ENCODE measurements around the gene PHYKPL. TPM values are rescaled to one million over a fixed set of nuclear protein-coding genes. Genes with fewer than 3 reads are reported as not detected.

Gene PHYKPL
- total RNA-seq, 2 experiments from 2014 or later = 106 to 112 TPM

- no peak for DNase-seq
- Mint-ChIP-seq H3K27me3 (peaks cover 27% of the 10 kb centered on the region), H3K4me1 (peaks cover 14% of the 10 kb centered on the region), H3K27ac (no peak overlapping the region), H3K9me3 (no peaks in the 10 kb centered on the region), H3K36me3 (ENCODE audit: low read depth) (no peaks in the 10 kb centered on the region), H3K4me3 (no peak overlapping the region)
- CTCF ChIA-PET = no interaction called here
- POLR2A ChIA-PET = interaction anchor here (1.0 to 3.0 kb wide), 2 partner anchors 9 to 10 kb away, joined by 3 to 10 read pairs; partner anchors contain the start of gene HNRNPAB
These were observed 38.6 kb downstream of the PHYKPL start for GRCh38 chr5:178194026-178194425.

GRCh38 chr5:178193251-178193809 is 39.3 kb downstream of the PHYKPL start:
- no peak overlapping the region for H3K27ac Mint-ChIP-seq
- ChIA-PET CTCF (no interaction called here), POLR2A (interaction anchor here (3.0 kb wide), 1 partner anchor 11 kb away, joined by 10 read pairs; the partner anchor contains the start of gene HNRNPAB)
- peaks cover 33% of the 10 kb centered on the region for H3K27me3 Mint-ChIP-seq
- H3K4me3 Mint-ChIP-seq = no peak overlapping the region
- peaks cover 14% of the 10 kb centered on the region for H3K4me1 Mint-ChIP-seq
- no peaks in the 10 kb centered on the region for H3K36me3 Mint-ChIP-seq (ENCODE audit: low read depth)
- H3K9me3 Mint-ChIP-seq = no peaks in the 10 kb centered on the region
- DNase-seq = no peak

GRCh38 chr5:178192787-178193186 is 39.8 kb downstream of the PHYKPL start:
- H3K4me3 Mint-ChIP-seq = no peak overlapping the region
- POLR2A ChIA-PET = no interaction called here
- peaks cover 14% of the 10 kb centered on the region for H3K4me1 Mint-ChIP-seq
- DNase-seq = no peak
- peaks cover 34% of the 10 kb centered on the region for H3K27me3 Mint-ChIP-seq
- H3K9me3 Mint-ChIP-seq = no peaks in the 10 kb centered on the region
- H3K27ac Mint-ChIP-seq = no peak overlapping the region
- no peaks in the 10 kb centered on the region for H3K36me3 Mint-ChIP-seq (ENCODE audit: low read depth)
- CTCF ChIA-PET = no interaction called here

- peaks cover 14% of the 10 kb centered on the region for H3K4me1 Mint-ChIP-seq
- CTCF ChIA-PET = no interaction called here
- DNase-seq = no peak
- H3K27ac Mint-ChIP-seq = no peak overlapping the region
- POLR2A ChIA-PET = no interaction called here
- no peaks in the 10 kb centered on the region for H3K36me3 Mint-ChIP-seq (ENCODE audit: low read depth)
- H3K9me3 Mint-ChIP-seq = no peaks in the 10 kb centered on the region
- H3K4me3 Mint-ChIP-seq = no peak overlapping the region
- H3K27me3 Mint-ChIP-seq = peaks cover 34% of the 10 kb centered on the region
These were observed 40.4 kb downstream of the PHYKPL start for GRCh38 chr5:178192244-178192643.

GRCh38 chr5:178191661-178192060 is 40.9 kb downstream of the PHYKPL start:
- CTCF ChIA-PET = interaction anchor here (0.6 kb wide), 1 partner anchor 34 kb away, joined by 5 read pairs; no protein-coding TSS in a partner anchor
- Mint-ChIP-seq H3K36me3 (ENCODE audit: low read depth) (no peaks in the 10 kb centered on the region), H3K27me3 (peaks cover 34% of the 10 kb centered on the region)

GRCh38 chr5:178189433-178189832 is 43.2 kb downstream of the PHYKPL start:
- ChIA-PET CTCF (interaction anchor here (1.2 kb wide), 1 partner anchor 9 kb away, joined by 4 read pairs; no protein-coding TSS in a partner anchor), POLR2A (no interaction called here)
- Mint-ChIP-seq H3K27ac (no peak overlapping the region), H3K9me3 (no peaks in the 10 kb centered on the region), H3K36me3 (ENCODE audit: low read depth) (no peaks in the 10 kb centered on the region), H3K4me1 (peaks cover 14% of the 10 kb centered on the region), H3K27me3 (peaks cover 28% of the 10 kb centered on the region), H3K4me3 (no peak overlapping the region)
- DNase-seq = no peak

More at GRCh38 chr5:178191661-178192060, 40.9 kb downstream of the PHYKPL start:
- no peaks in the 10 kb centered on the region for H3K9me3 Mint-ChIP-seq
- peaks cover 14% of the 10 kb centered on the region for H3K4me1 Mint-ChIP-seq
- H3K27ac Mint-ChIP-seq = no peak overlapping the region
- H3K4me3 Mint-ChIP-seq = no peak overlapping the region
- POLR2A ChIA-PET = no interaction called here
- no peak for DNase-seq

GRCh38 chr5:178187014-178187413 is 45.6 kb downstream of the PHYKPL start, which contains the start of gene GMCL2:
GMCL2 (minus strand) TSS chr5:178187371; CDS start chr5:178187299, 72 bp downstream.
- ChIA-PET CTCF (no interaction called here), POLR2A (interaction anchor here (1.2 kb wide), 1 partner anchor 17 kb away, joined by 6 read pairs; the partner anchor contains the start of gene HNRNPAB)
- no peak for DNase-seq
- no peak within 1 kb of the TSS for H3K4me3 Mint-ChIP-seq
- H3K9me3 Mint-ChIP-seq = no peaks in the 10 kb centered on the region
- no peaks in the 10 kb centered on the region for H3K36me3 Mint-ChIP-seq (ENCODE audit: low read depth)
- H3K27me3 Mint-ChIP-seq = peaks cover 11% of the 10 kb centered on the region
- no peak within 1 kb of the TSS for H3K27ac Mint-ChIP-seq
- H3K4me1 Mint-ChIP-seq = peaks cover 5% of the 10 kb centered on the region

GRCh38 chr5:178186427-178186826 is 46.2 kb downstream of the PHYKPL start:
- Mint-ChIP-seq H3K27me3 (peaks cover 9% of the 10 kb centered on the region), H3K27ac (no peak overlapping the region), H3K9me3 (no peaks in the 10 kb centered on the region), H3K36me3 (ENCODE audit: low read depth) (no peaks in the 10 kb centered on the region), H3K4me1 (peaks cover 7% of the 10 kb centered on the region), H3K4me3 (no peak overlapping the region)
- DNase-seq = no peak
- ChIA-PET POLR2A (interaction anchor here (1.2 kb wide), 1 partner anchor 18 kb away, joined by 6 read pairs; the partner anchor contains the start of gene HNRNPAB), CTCF (no interaction called here)

- no peaks in the 10 kb centered on the region for H3K36me3 Mint-ChIP-seq (ENCODE audit: low read depth)
- H3K9me3 Mint-ChIP-seq = no peaks in the 10 kb centered on the region
- H3K27ac Mint-ChIP-seq = no peak overlapping the region
- H3K4me1 Mint-ChIP-seq = peaks cover 7% of the 10 kb centered on the region
- POLR2A ChIA-PET = interaction anchor here (1.3 kb wide), 1 partner anchor 22 kb away, joined by 5 read pairs; the partner anchor contains the start of gene HNRNPAB
- CTCF ChIA-PET = no interaction called here
- H3K27me3 Mint-ChIP-seq = peaks cover 7% of the 10 kb centered on the region
- DNase-seq = no peak
- H3K4me3 Mint-ChIP-seq = no peak overlapping the region
These were observed 50.3 kb downstream of the PHYKPL start for GRCh38 chr5:178182158-178182876.

- no peaks in the 10 kb centered on the region for H3K36me3 Mint-ChIP-seq (ENCODE audit: low read depth)
- no peaks in the 10 kb centered on the region for H3K9me3 Mint-ChIP-seq
- peaks cover 7% of the 10 kb centered on the region for H3K4me1 Mint-ChIP-seq
- POLR2A ChIA-PET = no interaction called here
- peaks cover 7% of the 10 kb centered on the region for H3K27me3 Mint-ChIP-seq
- H3K4me3 Mint-ChIP-seq = no peak overlapping the region
- no peak for DNase-seq
- CTCF ChIA-PET = interaction anchor here (1.5 kb wide), 1 partner anchor 9 kb away, joined by 4 read pairs; no protein-coding TSS in a partner anchor
- H3K27ac Mint-ChIP-seq = no peak overlapping the region
These were observed 52.3 kb downstream of the PHYKPL start for GRCh38 chr5:178180141-178180863.

- no peak overlapping the region for H3K27ac Mint-ChIP-seq
These were observed 55.0 kb downstream of the PHYKPL start for GRCh38 chr5:178177569-178177968.

GRCh38 chr5:178176791-178177190 is 55.8 kb downstream of the PHYKPL start:
- DNase-seq = no peak
- no peaks in the 10 kb centered on the region for H3K9me3 Mint-ChIP-seq
- no peak overlapping the region for H3K27ac Mint-ChIP-seq
- ChIA-PET CTCF (no interaction called here), POLR2A (no interaction called here)
- H3K4me1 Mint-ChIP-seq = no peaks in the 10 kb centered on the region
- no peak overlapping the region for H3K4me3 Mint-ChIP-seq
- no peaks in the 10 kb centered on the region for H3K36me3 Mint-ChIP-seq (ENCODE audit: low read depth)
- peaks cover 7% of the 10 kb centered on the region for H3K27me3 Mint-ChIP-seq

More at GRCh38 chr5:178177569-178177968, 55.0 kb downstream of the PHYKPL start:
- DNase-seq = no peak
- ChIA-PET POLR2A (no interaction called here), CTCF (no interaction called here)
- H3K4me3 Mint-ChIP-seq = no peak overlapping the region
- peaks cover 7% of the 10 kb centered on the region for H3K27me3 Mint-ChIP-seq
- peaks cover 7% of the 10 kb centered on the region for H3K4me1 Mint-ChIP-seq
- H3K9me3 Mint-ChIP-seq = no peaks in the 10 kb centered on the region
- no peaks in the 10 kb centered on the region for H3K36me3 Mint-ChIP-seq (ENCODE audit: low read depth)

GRCh38 chr5:178174456-178174855 is 58.1 kb downstream of the PHYKPL start:
- no peaks in the 10 kb centered on the region for H3K9me3 Mint-ChIP-seq
- peaks cover 13% of the 10 kb centered on the region for H3K27me3 Mint-ChIP-seq
- H3K4me3 Mint-ChIP-seq = no peak overlapping the region
- no peak overlapping the region for H3K27ac Mint-ChIP-seq
- POLR2A ChIA-PET = no interaction called here
- no peaks in the 10 kb centered on the region for H3K4me1 Mint-ChIP-seq
- no peak for DNase-seq
- H3K36me3 Mint-ChIP-seq (ENCODE audit: low read depth) = no peaks in the 10 kb centered on the region
- CTCF ChIA-PET = no interaction called here

All from activated CD4-positive, alpha-beta memory T cell treated with anti-CD3 and anti-CD28 coated beads, Interleukin-2, amount 10 ng/mL, durations not matched to agents 7 days and 5 days (primary cell).